Mesendoderm (in vitro differentiated cells): ENCODE data around the gene EXT2.

Experiments
- DNase-seq: peaks from one replicate; pipeline ENCODE4 v3.0.0; 2013
- H2AK5ac ChIP-seq: 2 replicates; pipeline ENCODE4 v1.6.1; 2013; ENCODE audit warnings: low read length, inconsistent platforms
- H2BK120ac ChIP-seq: 2 replicates; pipeline ENCODE4 v1.6.1; 2013; ENCODE audit warnings: low read depth, mild to moderate bottlenecking, low read length, moderate library complexity, mixed read lengths
- H2BK15ac ChIP-seq: replicated peaks from 2 replicates; pipeline ENCODE4 v1.6.1; 2013; ENCODE audit warnings: low read depth, mild to moderate bottlenecking, moderate library complexity
- H2BK5ac ChIP-seq: 2 replicates; pipeline ENCODE4 v1.6.1; 2013; ENCODE audit warnings: low read length, inconsistent platforms
- H3K18ac ChIP-seq: 2 replicates; pipeline ENCODE4 v1.6.1; 2013; ENCODE audit warnings: mild to moderate bottlenecking, low read length, mixed read lengths
- H3K23ac ChIP-seq: one replicate; pipeline ENCODE4 v1.6.1; 2013; ENCODE audit warnings: low read length
- H3K27ac ChIP-seq: 2 replicates; pipeline ENCODE4 v1.5.1; 2013; ENCODE audit warnings: low read depth, mild to moderate bottlenecking, inconsistent platforms, low read length, moderate library complexity
- H3K27me3 ChIP-seq: 2 replicates; pipeline ENCODE4 v1.6.1; 2013; ENCODE audit warnings: low read length, control low read depth, mild to moderate bottlenecking, inconsistent platforms; ENCODE audit not compliant: insufficient read depth, poor library complexity
- H3K36me3 ChIP-seq: 2 replicates; pipeline ENCODE4 v1.6.1; 2013; ENCODE audit warnings: low read length, inconsistent platforms; ENCODE audit not compliant: control insufficient read depth, insufficient read depth
- H3K4ac ChIP-seq: one replicate; pipeline ENCODE4 v1.6.1; 2013; ENCODE audit warnings: low read depth, mild to moderate bottlenecking, low read length, moderate library complexity
- H3K4me1 ChIP-seq: 2 replicates; pipeline ENCODE4 v1.6.1; 2013; ENCODE audit warnings: low read depth, low read length, inconsistent platforms; ENCODE audit not compliant: control insufficient read depth
- H3K4me2 ChIP-seq: 2 replicates; pipeline ENCODE4 v1.6.1; 2013; ENCODE audit warnings: low read length
- H3K4me3 ChIP-seq: 2 replicates; pipeline ENCODE4 v1.5.1; 2013; ENCODE audit warnings: mild to moderate bottlenecking, low read length
- H3K56ac ChIP-seq: one replicate; pipeline ENCODE4 v1.6.1; 2013; ENCODE audit warnings: low read length
- H3K79me1 ChIP-seq: 2 replicates; pipeline ENCODE4 v1.6.1; 2013; ENCODE audit warnings: low read length, inconsistent platforms
- H3K79me2 ChIP-seq: 2 replicates; pipeline ENCODE4 v1.6.1; 2013; ENCODE audit warnings: mild to moderate bottlenecking, low read length; ENCODE audit not compliant: control insufficient read depth, insufficient read depth
- H3K9ac ChIP-seq: 2 replicates; pipeline ENCODE4 v1.6.1; 2013; ENCODE audit warnings: low read length, inconsistent platforms
- H4K5ac ChIP-seq: one replicate; pipeline ENCODE4 v1.6.1; 2013; ENCODE audit warnings: low read length
- H4K8ac ChIP-seq: one replicate; pipeline ENCODE4 v1.6.1; 2013; ENCODE audit warnings: low read depth, mild to moderate bottlenecking, control low read depth, low read length, moderate library complexity
- WGBS: extraction: QIAGEN DNeasy Blood & Tissue Kit; methylation state at CpG from one replicate; pipeline ENCODE4 v1.1.7; 2013; ENCODE audit warnings: low lambda C conversion rate, missing lambda C conversion rate; ENCODE audit not compliant: insufficient coverage; ENCODE audit errors: extremely low coverage; 5-methylcytosine and 5-hydroxymethylcytosine counted together

Gene EXT2

DNA sequence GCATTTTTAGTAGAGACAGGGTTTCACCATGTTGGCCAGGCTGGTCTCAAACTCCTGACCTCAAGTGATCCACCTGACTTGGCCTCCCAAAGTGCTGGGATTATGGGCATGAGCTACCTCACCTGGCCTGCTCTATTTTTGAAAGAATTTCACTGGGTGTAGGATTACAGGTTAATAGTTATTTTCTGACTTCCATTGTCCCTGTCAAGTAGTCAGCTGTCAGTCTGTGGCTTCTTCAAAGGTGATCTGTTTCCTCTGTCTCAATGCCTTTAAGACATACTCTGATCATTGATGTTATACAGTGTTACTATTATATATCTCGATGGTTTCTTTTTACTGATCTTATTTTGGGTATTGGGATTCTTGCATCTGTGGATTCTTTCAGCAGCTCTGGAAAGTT is 10.1 kb upstream of the EXT2 start:
- no peak overlapping the region for H3K18ac ChIP-seq
- no peak overlapping the region for H3K4ac ChIP-seq
- H3K4me2 ChIP-seq: no peak overlapping the region

DNA sequence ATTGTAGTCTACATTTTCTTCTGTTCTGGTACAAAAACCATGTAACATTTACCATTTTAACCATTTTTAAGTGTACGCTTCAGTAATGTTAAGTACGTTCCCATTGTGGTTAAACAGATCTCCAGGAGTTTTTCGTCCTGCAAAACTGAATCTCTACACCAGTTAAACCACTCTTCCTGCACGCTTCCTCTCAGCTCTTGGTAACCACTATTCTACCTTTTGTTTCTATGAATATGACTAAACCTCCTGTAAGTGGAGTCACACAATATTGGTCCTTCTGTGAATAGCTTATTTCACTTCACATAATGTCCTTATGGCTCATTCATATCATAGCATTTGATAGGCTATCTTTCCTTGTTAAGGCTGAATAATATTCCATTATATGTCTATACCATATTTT is 7.1 kb upstream of the EXT2 start:
- H3K36me3 ChIP-seq: no peaks in the 10 kb centered on the region
- no peak overlapping the region for H4K5ac ChIP-seq
- H3K27me3 ChIP-seq: no peaks in the 10 kb centered on the region
- no peaks in the 10 kb centered on the region for H3K79me1 ChIP-seq
- WGBS: no CpG with 5 or more reads among the region's 4 CpGs
- H2BK15ac ChIP-seq: no peak overlapping the region
- no peak overlapping the region for H3K18ac ChIP-seq
- H3K4me1 ChIP-seq: no peaks in the 10 kb centered on the region
- H3K4me3 ChIP-seq: no peak overlapping the region
- no peak for DNase-seq
- no peak overlapping the region for H3K4ac ChIP-seq
- no peak overlapping the region for H3K56ac ChIP-seq
- H2BK120ac ChIP-seq: no peak overlapping the region
- H2AK5ac ChIP-seq: no peak overlapping the region
- no peak overlapping the region for H3K23ac ChIP-seq
- H2BK5ac ChIP-seq: no peak overlapping the region
- H3K27ac ChIP-seq: no peak overlapping the region
- no peak overlapping the region for H3K9ac ChIP-seq
- H4K8ac ChIP-seq: no peak overlapping the region
- no peak overlapping the region for H3K4me2 ChIP-seq
- no peaks in the 10 kb centered on the region for H3K79me2 ChIP-seq

More for the DNA sequence above, 10.1 kb upstream of the EXT2 start:
- Histone ChIP-seq H3K79me2 (no peaks in the 10 kb centered on the region), H2BK15ac (no peak overlapping the region), H3K9ac (no peak overlapping the region), H3K23ac (no peak overlapping the region), H2BK5ac (no peak overlapping the region), H3K27me3 (no peaks in the 10 kb centered on the region), H2AK5ac (no peak overlapping the region), H4K5ac (no peak overlapping the region), H3K27ac (no peak overlapping the region), H3K56ac (no peak overlapping the region), H3K4me3 (no peak overlapping the region), H4K8ac (no peak overlapping the region), H2BK120ac (no peak overlapping the region), H3K79me1 (no peaks in the 10 kb centered on the region), H3K36me3 (no peaks in the 10 kb centered on the region), H3K4me1 (no peaks in the 10 kb centered on the region)
- DNase-seq: no peak
- no CpG with 5 or more reads among the region's 1 CpG for WGBS

DNA sequence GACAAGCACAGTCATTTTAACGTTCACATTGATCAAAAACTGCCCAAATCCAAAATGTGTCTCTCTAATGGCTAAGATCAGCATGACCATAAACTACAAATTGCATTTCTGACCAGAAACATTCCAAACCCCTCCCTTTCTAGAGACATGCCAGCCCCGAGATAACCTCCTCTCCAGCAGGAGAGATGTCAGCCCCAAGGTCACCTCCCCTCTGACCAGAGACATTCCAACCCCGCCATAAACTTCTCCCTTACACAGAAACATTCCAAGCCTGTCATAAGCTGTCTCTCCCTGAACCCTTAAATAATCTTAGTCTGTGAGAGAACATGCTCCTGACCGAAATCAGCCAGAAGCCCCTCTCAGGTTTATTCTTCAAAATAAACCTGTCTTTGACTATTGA is 6.6 kb upstream of the EXT2 start:
- H4K8ac ChIP-seq: no peak overlapping the region
- H3K79me1 ChIP-seq: no peaks in the 10 kb centered on the region
- H3K4ac ChIP-seq: no peak overlapping the region
- H3K27ac ChIP-seq: no peak overlapping the region
- no CpG with 5 or more reads among the region's 4 CpGs for WGBS
- H3K27me3 ChIP-seq: no peaks in the 10 kb centered on the region
- no peaks in the 10 kb centered on the region for H3K4me1 ChIP-seq
- no peak overlapping the region for H2BK5ac ChIP-seq
- H3K56ac ChIP-seq: no peak overlapping the region
- H3K9ac ChIP-seq: no peak overlapping the region
- H3K18ac ChIP-seq: no peak overlapping the region
- no peak overlapping the region for H2BK120ac ChIP-seq
- no peaks in the 10 kb centered on the region for H3K36me3 ChIP-seq
- H3K79me2 ChIP-seq: no peaks in the 10 kb centered on the region
- H3K4me3 ChIP-seq: no peak overlapping the region
- H3K4me2 ChIP-seq: no peak overlapping the region
- H4K5ac ChIP-seq: no peak overlapping the region
- H2BK15ac ChIP-seq: no peak overlapping the region
- no peak overlapping the region for H2AK5ac ChIP-seq
- DNase-seq: no peak
- H3K23ac ChIP-seq: no peak overlapping the region

DNA sequence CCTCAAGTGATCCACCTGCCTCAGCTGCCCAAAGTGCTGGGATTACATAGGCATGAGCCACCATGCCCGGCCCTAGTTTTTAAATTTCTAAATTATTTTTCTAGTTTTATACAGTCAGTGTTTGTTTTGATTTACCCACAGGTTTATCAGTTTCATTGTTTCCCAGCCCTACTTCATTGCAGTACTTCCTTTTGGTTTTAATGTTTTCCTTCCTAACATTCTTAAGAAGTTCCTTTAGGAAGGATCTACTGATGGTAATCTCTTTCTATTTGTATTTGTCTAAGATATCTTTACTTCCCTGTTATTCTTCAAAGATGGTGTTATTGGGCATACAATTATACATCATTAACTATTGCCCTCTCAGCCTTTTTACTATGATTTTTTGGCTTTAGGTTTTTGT is 4.9 kb upstream of the EXT2 start:
- H3K27ac ChIP-seq: no peak overlapping the region
- no peak for DNase-seq
- no peak overlapping the region for H2AK5ac ChIP-seq
- no peak overlapping the region for H4K8ac ChIP-seq
- H3K27me3 ChIP-seq: no peaks in the 10 kb centered on the region
- no peak overlapping the region for H3K4me2 ChIP-seq
- no peak overlapping the region for H3K4ac ChIP-seq
- H3K79me2 ChIP-seq: no peaks in the 10 kb centered on the region
- H2BK15ac ChIP-seq: no peak overlapping the region
- no peak overlapping the region for H4K5ac ChIP-seq
- no peak overlapping the region for H3K9ac ChIP-seq
- no CpG with 5 or more reads among the region's 1 CpG for WGBS
- H2BK5ac ChIP-seq: no peak overlapping the region
- H2BK120ac ChIP-seq: no peak overlapping the region
- no peak overlapping the region for H3K18ac ChIP-seq
- no peaks in the 10 kb centered on the region for H3K79me1 ChIP-seq
- H3K4me3 ChIP-seq: no peak overlapping the region
- no peaks in the 10 kb centered on the region for H3K36me3 ChIP-seq
- no peaks in the 10 kb centered on the region for H3K4me1 ChIP-seq
- H3K56ac ChIP-seq: no peak overlapping the region
- no peak overlapping the region for H3K23ac ChIP-seq

DNA sequence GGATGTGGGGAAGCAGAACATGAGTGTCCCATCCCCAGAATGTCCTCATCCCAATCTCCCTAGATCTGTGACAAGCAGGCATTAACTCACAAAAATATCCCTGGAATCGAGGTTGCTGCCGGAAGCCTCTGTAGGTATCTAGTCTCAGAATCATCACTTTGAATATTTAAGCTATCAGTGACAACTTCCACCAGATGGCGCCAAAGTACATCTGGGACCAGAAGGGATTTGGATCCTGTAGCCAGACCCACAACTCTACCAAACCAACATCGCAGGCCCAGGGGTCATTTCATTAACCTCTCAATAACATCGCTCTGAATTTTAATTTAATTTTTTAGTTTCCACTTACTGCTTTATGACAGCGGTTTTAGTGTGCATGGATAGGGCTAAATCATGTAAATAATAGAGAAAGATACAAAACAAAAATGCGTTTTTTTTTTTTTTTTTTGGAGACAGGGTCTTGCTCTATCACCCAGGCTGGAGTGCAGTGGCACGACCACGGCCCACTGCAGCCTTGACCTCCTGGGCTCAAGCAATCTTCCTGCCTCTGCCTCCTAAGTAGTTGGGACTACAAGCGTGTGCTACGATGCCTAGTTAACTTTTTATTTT is 1.1 kb upstream of the EXT2 start:
- no CpG with 5 or more reads among the region's 11 CpGs for WGBS
- Histone ChIP-seq H3K4me2 (no peak overlapping the region), H2BK120ac (no peak overlapping the region)

More for the DNA sequence above, 1.1 kb upstream of the EXT2 start:
- Histone ChIP-seq H3K27ac (no peak overlapping the region), H4K5ac (no peak overlapping the region), H3K4ac (no peak overlapping the region), H3K23ac (no peak overlapping the region), H3K56ac (no peak overlapping the region), H3K9ac (no peak overlapping the region), H3K4me1 (no peaks in the 10 kb centered on the region), H2BK15ac (no peak overlapping the region), H4K8ac (no peak overlapping the region), H3K4me3 (no peak overlapping the region), H3K79me1 (peaks cover 1% of the 10 kb centered on the region), H2AK5ac (no peak overlapping the region), H2BK5ac (no peak overlapping the region), H3K27me3 (no peaks in the 10 kb centered on the region), H3K18ac (no peak overlapping the region), H3K36me3 (no peaks in the 10 kb centered on the region), H3K79me2 (no peaks in the 10 kb centered on the region)
- peak; percentile 89 for DNase-seq
